Neural crest cell (in vitro differentiated cells): Measurements from ENCODE around the gene SMIM38. TPM values are rescaled to one million over a fixed set of nuclear protein-coding genes. Genes with fewer than 3 reads are reported as not detected.

Source experiments
- DNase-seq: peaks from one replicate; pipeline ENCODE4 v3.0.0; 2021; ENCODE audit warnings: low read depth, mixed read lengths, low spot score
- H3K27ac Mint-ChIP-seq: one replicate; pipeline ENCODE4 v1.8.0; 2021; ENCODE audit warnings: mild to moderate bottlenecking, mixed read lengths; ENCODE audit not compliant: unreplicated experiment
- H3K27me3 Mint-ChIP-seq: 2 replicates; pipeline ENCODE4 v1.8.0; 2021; ENCODE audit warnings: low read depth, mild to moderate bottlenecking, mixed read lengths
- H3K36me3 Mint-ChIP-seq: 2 replicates; pipeline ENCODE4 v1.8.0; 2021; ENCODE audit warnings: low read depth, mild to moderate bottlenecking, mixed read lengths
- H3K4me1 Mint-ChIP-seq: 2 replicates; pipeline ENCODE4 v1.8.0; 2021; ENCODE audit warnings: mixed read lengths
- H3K4me3 Mint-ChIP-seq: one replicate; pipeline ENCODE4 v1.8.0; 2021; ENCODE audit warnings: mild to moderate bottlenecking, mixed read lengths
- H3K9me3 Mint-ChIP-seq: 2 replicates; pipeline ENCODE4 v1.8.0; 2021; ENCODE audit warnings: mixed read lengths
- total RNA-seq: library from RNA; stranded (reverse); gene quantifications from 2 replicates; pipeline ENCODE4 v1.2.1, GENCODE V29; 2021
- TF ChIP-seq, protein P1 (sequence below): fragments of 200-600 bp; sonication (generic); conservative IDR thresholded peaks from 2 replicates; pipeline ENCODE4 v1.5.0; 2021; ENCODE audit warnings: antibody characterized with exemption, mild to moderate bottlenecking

The SMIM38 gene
- total RNA-seq, 1 donor from 2014 or later = 1.4 TPM

DNA sequence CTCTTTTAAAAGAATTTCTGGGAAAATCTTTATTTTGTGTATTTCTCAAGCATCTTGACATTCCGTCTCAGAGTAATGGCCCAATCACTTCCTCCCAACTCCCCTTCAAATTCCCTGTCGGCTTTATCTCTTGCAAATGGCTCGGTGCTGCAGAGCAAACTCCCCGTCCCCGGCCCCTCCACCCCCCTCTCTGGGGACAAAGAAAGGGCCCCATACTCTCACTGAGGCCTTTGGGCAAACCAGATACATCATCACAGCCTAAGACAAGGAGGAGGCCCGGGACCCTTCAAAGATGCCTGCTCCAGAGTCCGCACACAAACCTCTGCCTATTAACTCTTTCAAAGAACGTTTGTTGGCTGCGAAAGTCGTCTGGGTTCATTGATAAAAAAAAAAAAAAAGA, 3.9 kb upstream of the SMIM38 start:
- H3K4me1 Mint-ChIP-seq = peaks cover 46% of the 10 kb centered on the region
- peak overlapping the region; percentile 97 for H3K27ac Mint-ChIP-seq
- peaks cover 3% of the 10 kb centered on the region for H3K36me3 Mint-ChIP-seq
- no peak for DNase-seq
- H3K9me3 Mint-ChIP-seq = peaks cover 5% of the 10 kb centered on the region
- peak overlapping the region; percentile 80 for H3K4me3 Mint-ChIP-seq
- H3K27me3 Mint-ChIP-seq = peaks cover 3% of the 10 kb centered on the region
- TF ChIP-seq, protein P1, sequence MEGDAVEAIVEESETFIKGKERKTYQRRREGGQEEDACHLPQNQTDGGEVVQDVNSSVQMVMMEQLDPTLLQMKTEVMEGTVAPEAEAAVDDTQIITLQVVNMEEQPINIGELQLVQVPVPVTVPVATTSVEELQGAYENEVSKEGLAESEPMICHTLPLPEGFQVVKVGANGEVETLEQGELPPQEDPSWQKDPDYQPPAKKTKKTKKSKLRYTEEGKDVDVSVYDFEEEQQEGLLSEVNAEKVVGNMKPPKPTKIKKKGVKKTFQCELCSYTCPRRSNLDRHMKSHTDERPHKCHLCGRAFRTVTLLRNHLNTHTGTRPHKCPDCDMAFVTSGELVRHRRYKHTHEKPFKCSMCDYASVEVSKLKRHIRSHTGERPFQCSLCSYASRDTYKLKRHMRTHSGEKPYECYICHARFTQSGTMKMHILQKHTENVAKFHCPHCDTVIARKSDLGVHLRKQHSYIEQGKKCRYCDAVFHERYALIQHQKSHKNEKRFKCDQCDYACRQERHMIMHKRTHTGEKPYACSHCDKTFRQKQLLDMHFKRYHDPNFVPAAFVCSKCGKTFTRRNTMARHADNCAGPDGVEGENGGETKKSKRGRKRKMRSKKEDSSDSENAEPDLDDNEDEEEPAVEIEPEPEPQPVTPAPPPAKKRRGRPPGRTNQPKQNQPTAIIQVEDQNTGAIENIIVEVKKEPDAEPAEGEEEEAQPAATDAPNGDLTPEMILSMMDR = no peak

DNA sequence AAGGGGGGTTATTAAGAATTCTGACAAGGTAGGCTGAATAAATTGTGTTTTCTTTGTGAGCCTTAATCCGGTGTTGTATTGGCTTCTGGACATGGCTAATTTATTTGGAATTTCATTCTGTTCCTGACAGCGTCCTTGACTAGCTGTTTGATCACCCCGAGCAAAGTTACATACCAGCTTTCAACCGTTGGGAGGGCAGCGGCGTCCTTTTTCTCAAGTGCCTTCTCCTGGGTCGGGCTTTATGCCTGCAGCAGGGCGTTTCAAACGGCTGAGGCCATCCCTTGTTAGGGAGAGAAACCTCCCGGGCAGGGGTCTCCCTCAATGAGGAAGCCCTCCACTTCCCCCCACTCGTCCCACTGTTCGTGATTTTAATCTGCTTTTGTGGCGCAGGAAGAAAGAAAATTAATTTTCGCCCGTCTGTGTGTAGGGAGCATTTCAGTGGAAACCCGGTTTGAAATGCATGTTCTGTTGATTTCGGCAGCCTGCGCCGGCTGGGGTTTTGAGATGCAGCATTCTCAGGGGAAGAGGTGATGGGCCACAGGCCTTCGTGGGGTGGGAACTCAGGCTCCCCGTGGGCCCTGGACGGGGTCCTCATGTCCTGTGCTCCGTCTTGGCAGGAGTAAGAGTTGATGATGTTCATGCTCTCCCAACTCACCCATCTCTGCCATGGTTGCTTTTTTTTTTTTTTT, 2.9 kb upstream of the SMIM38 start:
- H3K27ac Mint-ChIP-seq = peak overlapping the region; percentile 97
- H3K4me3 Mint-ChIP-seq = peak overlapping the region; percentile 80
- DNase-seq = no peak
- H3K27me3 Mint-ChIP-seq = peaks cover 3% of the 10 kb centered on the region
- H3K9me3 Mint-ChIP-seq = peaks cover 5% of the 10 kb centered on the region
- TF ChIP-seq, protein P1 = no peak
- H3K36me3 Mint-ChIP-seq = peaks cover 3% of the 10 kb centered on the region
- peaks cover 55% of the 10 kb centered on the region for H3K4me1 Mint-ChIP-seq

DNA sequence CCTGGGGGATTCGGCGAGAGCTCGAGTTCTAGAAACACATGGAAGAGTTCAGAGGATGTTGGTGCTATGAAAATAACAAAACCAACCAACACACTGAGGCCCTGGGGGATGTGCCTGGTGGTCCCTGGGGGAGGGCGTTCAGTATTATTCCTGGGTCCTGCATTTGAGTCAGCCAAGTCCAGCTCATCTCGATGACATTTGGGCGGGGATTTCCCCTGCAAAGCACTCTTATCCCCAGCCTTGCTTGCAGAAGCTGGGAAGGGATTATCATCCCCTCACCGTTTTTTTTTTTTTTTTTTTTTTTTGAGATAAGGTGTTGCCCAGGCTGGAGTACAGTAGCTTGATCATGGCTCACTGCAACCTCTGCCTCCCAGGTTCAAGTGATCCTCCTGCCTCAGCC, 2.1 kb upstream of the SMIM38 start:
- Mint-ChIP-seq H3K27me3 (peaks cover 3% of the 10 kb centered on the region), H3K4me1 (peaks cover 61% of the 10 kb centered on the region), H3K27ac (peak overlapping the region; percentile 97), H3K4me3 (peak overlapping the region; percentile 80), H3K36me3 (peaks cover 3% of the 10 kb centered on the region), H3K9me3 (peaks cover 5% of the 10 kb centered on the region)
- TF ChIP-seq, protein P1 = no peak
- DNase-seq = no peak

DNA sequence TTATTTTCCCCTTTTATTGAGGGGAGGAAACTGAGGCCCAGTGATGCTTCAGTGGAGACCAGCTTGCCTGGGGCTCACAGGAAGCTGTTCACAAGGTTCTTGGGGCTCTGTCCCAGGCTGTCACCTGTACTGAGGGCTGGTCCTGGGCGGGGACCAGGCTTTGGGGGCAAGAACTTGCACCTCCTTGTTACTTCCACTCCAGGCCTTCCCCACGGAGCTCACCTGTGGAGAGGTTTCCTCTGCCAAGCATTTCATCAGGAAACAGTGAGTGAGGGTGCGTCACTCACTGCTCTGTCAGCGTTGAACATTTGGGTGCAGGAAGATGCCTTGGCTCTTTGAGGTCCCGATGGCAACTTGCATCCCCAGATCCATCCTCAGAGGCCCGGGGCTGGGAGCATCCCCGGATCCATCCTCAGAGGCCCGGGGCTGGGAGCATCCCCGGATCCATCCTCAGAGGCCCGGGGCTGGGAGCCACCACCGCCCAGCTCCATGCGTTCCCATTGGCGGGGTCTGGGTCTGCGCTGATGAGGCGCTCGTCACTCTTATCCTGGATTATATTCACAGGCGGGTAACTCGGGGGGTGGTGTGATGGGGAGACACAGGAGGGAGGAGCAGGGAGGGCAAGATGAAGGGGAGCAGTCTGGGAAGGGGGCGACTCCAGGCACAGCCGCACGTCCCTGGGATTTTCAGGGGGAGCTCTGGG, 1.4 kb upstream of the SMIM38 start:
- peaks cover 3% of the 10 kb centered on the region for H3K27me3 Mint-ChIP-seq

DNA sequence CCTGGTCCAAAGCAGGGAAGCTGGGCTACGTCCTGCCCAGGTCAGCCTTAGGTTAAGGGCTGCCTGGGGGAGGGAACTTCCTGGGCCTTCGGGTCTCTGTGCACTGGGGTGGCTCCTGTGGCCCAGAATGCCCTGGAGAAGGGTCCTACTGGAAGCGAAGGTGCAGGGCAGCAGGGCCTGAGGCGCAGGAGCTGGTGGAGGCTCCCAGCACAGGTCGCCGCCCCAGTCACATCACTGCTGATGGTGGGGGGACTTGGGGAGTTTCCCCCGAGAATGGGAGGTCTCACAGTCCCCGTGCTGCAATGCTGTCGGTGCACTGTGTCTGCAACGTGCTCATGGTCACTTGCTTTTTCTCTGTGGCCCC, 815 bp upstream of the SMIM38 start:
- Mint-ChIP-seq H3K4me1 (peaks cover 69% of the 10 kb centered on the region), H3K27ac (peak overlapping the region; percentile 90), H3K36me3 (no peaks in the 10 kb centered on the region), H3K4me3 (no peak overlapping the region), H3K9me3 (peaks cover 2% of the 10 kb centered on the region), H3K27me3 (peaks cover 3% of the 10 kb centered on the region)
- DNase-seq = no peak
- TF ChIP-seq, protein P1 = no peak

More for the DNA sequence above, 1.4 kb upstream of the SMIM38 start:
- H3K27ac Mint-ChIP-seq = peak overlapping the region; percentile 90
- TF ChIP-seq, protein P1 = no peak
- no peaks in the 10 kb centered on the region for H3K36me3 Mint-ChIP-seq
- H3K4me1 Mint-ChIP-seq = peaks cover 63% of the 10 kb centered on the region
- peaks cover 2% of the 10 kb centered on the region for H3K9me3 Mint-ChIP-seq
- no peak for DNase-seq
- H3K4me3 Mint-ChIP-seq = no peak overlapping the region
